Keratinocyte (primary cell): ENCODE measurements around the gene CUL2. TPM values are rescaled to one million over a fixed set of nuclear protein-coding genes. Genes with fewer than 3 reads are reported as not detected.

ENCODE experiments used
- DNase-seq: peaks from one replicate; pipeline ENCODE4 v3.0.0-alpha.2; 2011; ENCODE audit warnings: low read depth, missing footprints, low spot score
- FAIRE-seq: peaks from 2 replicates; lab custom pipeline; 2011; peaks lifted over from hg19 to GRCh38; lab: Jason Lieb, UNC
- H2AFZ ChIP-seq: 2 replicates; pipeline ENCODE4 v1.6.0; 2012; ENCODE audit warnings: low read length, control low read depth, inconsistent platforms; ENCODE audit not compliant: control insufficient read depth
- H3K27ac ChIP-seq: 2 replicates; pipeline ENCODE4 v1.5.1; 2011; ENCODE audit warnings: low read length; ENCODE audit not compliant: control insufficient read depth, insufficient read depth
- H3K27me3 ChIP-seq: 3 replicates; pipeline ENCODE4 v1.6.0; 2011; ENCODE audit warnings: low read length; ENCODE audit not compliant: control insufficient read depth, insufficient read depth; ENCODE audit errors: extremely low read depth
- H3K36me3 ChIP-seq, 2 experiments: 2 replicates in 1 of 2; 3 replicates in 1 of 2; pipeline ENCODE4 v1.5.1; 2011; ENCODE audit warnings: low read length in 2 of 2, mild to moderate bottlenecking in 1 of 2; ENCODE audit not compliant: control insufficient read depth in 2 of 2, insufficient read depth in 2 of 2; ENCODE audit errors: extremely low read depth in 1 of 2
- H3K4me1 ChIP-seq: 3 replicates; pipeline ENCODE4 v1.5.1; 2011; ENCODE audit warnings: low read length; ENCODE audit not compliant: control insufficient read depth, insufficient read depth; ENCODE audit errors: extremely low read depth
- H3K4me2 ChIP-seq: 3 replicates; pipeline ENCODE4 v1.6.0; 2011; ENCODE audit warnings: low read depth, low read length; ENCODE audit not compliant: control insufficient read depth, insufficient read depth; ENCODE audit errors: extremely low read depth
- H3K4me3 ChIP-seq, 3 experiments: fragments of 200-600 bp in 1 of 3; sonication (generic) in 1 of 3; 2 replicates in 2 of 3; 3 replicates in 1 of 3; pipeline ENCODE4 v1.5.1; 2011 to 2016; ENCODE audit warnings: low read length in 3 of 3, mild to moderate bottlenecking in 3 of 3, control low read depth in 2 of 3, inconsistent platforms in 1 of 3, low read depth in 1 of 3, mixed read lengths in 1 of 3, mixed run types in 1 of 3, moderate library complexity in 1 of 3; ENCODE audit not compliant: control insufficient read depth in 2 of 3, insufficient read depth in 2 of 3; ENCODE audit errors: extremely low read depth in 1 of 3
- H3K79me2 ChIP-seq: 2 replicates; pipeline ENCODE4 v1.6.0; 2012; ENCODE audit warnings: low read length; ENCODE audit not compliant: control insufficient read depth, insufficient read depth
- H3K9ac ChIP-seq: 3 replicates; pipeline ENCODE4 v1.6.0; 2011; ENCODE audit warnings: low read length; ENCODE audit not compliant: control insufficient read depth, insufficient read depth; ENCODE audit errors: extremely low read depth
- H3K9me1 ChIP-seq: 3 replicates; pipeline ENCODE4 v1.6.0; 2011; ENCODE audit warnings: low read length; ENCODE audit not compliant: control insufficient read depth, insufficient read depth; ENCODE audit errors: extremely low read depth
- H3K9me3 ChIP-seq: 2 replicates; pipeline ENCODE4 v1.5.1; 2012; ENCODE audit warnings: low read depth, low read length; ENCODE audit not compliant: control insufficient read depth
- H4K20me1 ChIP-seq: 3 replicates; pipeline ENCODE4 v1.6.0; 2011; ENCODE audit warnings: low read length; ENCODE audit not compliant: control insufficient read depth, insufficient read depth; ENCODE audit errors: extremely low read depth
- CTCF ChIP-seq, 3 experiments: IDR thresholded peaks in 1 of 3; conservative IDR thresholded peaks in 1 of 3; optimal IDR thresholded peaks in 1 of 3; 2 replicates in 2 of 3; 3 replicates in 1 of 3; pipeline versions ENCODE3 to v1.5.1; 2011; ENCODE audit warnings: low read length in 3 of 3, mild to moderate bottlenecking in 3 of 3, moderate library complexity in 2 of 3, control low read depth in 1 of 3, inconsistent platforms in 1 of 3; ENCODE audit not compliant: insufficient read depth in 2 of 3; ENCODE audit errors: extremely low read depth in 1 of 3
- EZH2 ChIP-seq: IDR thresholded peaks from one replicate; pipeline ENCODE4 v1.6.1; 2012; ENCODE audit warnings: inconsistent platforms, mild to moderate bottlenecking, low read length, moderate library complexity
- dilution Hi-C: fragments of 300-500 bp; cut with MboI; formaldehyde crosslinking; loops from one replicate; pipeline ENCODE4 v1.7.0; 2020; ENCODE audit warnings: low sequenced_read_pairs; ENCODE audit not compliant: extremely low pct_ligation_motif_present
- polyA plus RNA-seq, 5 experiments: library from polyadenylated mRNA; depleted of rRNA in 3 of 5; stranded (reverse) in 3 of 5; stranded (forward) in 1 of 5; unstranded in 1 of 5; fragments of >200 nt; gene quantifications; 1 replicate in 1 of 5; 2 replicates in 3 of 5; 3 replicates in 1 of 5; pipeline versions ENCODE4 v1.2.1 to v1.2.3, GENCODE V29; 2011 to 2012; ENCODE audit warnings: missing spikeins in 2 of 5, low read depth in 1 of 5, low replicate concordance in 1 of 5

Gene CUL2
- polyA plus RNA-seq, 1 donor (not counting 4 experiments of a cell fraction or from before 2014, with no cell fraction given): 39.7 TPM

- Histone ChIP-seq H3K79me2 (peaks cover 1% of the 10 kb centered on the region), H3K9ac (no peak overlapping the region), H3K4me2 (no peak overlapping the region), H3K9me1 (no peaks in the 10 kb centered on the region), H4K20me1 (no peaks in the 10 kb centered on the region), H3K36me3 (peaks cover 7 to 10% of the 10 kb centered on the region in 2 experiments), H3K27me3 (no peaks in the 10 kb centered on the region), H3K27ac (no peak overlapping the region), H3K9me3 (no peaks in the 10 kb centered on the region), H3K4me3 (no peak overlapping the region), H3K4me1 (peaks cover 5% of the 10 kb centered on the region), H2AFZ (no peak overlapping the region)
- TF ChIP-seq CTCF (optimal IDR thresholded peaks at IDR 0.05 in 1 of 3, IDR thresholded peaks at IDR 0.05 in 1 of 3, conservative IDR thresholded peaks at IDR 0.05 in 1 of 3; ENCODE audit: extremely low read depth in 1 of 3, insufficient read depth in 2 of 3, low read length in 3 of 3) (no peak), EZH2 (no peak)
- dilution Hi-C loops: no loop called here
- no peak for FAIRE-seq
- no peak for DNase-seq
These were observed 32.0 kb downstream of the CUL2 start for GRCh38 chr10:35058134-35058533.

- H3K4me3 ChIP-seq: no peak overlapping the region
- TF ChIP-seq EZH2 (no peak), CTCF (optimal IDR thresholded peaks at IDR 0.05 in 1 of 3, IDR thresholded peaks at IDR 0.05 in 1 of 3, conservative IDR thresholded peaks at IDR 0.05 in 1 of 3; ENCODE audit: extremely low read depth in 1 of 3, insufficient read depth in 2 of 3, low read length in 3 of 3) (no peak)
- no peaks in the 10 kb centered on the region for H3K27me3 ChIP-seq
- DNase-seq: no peak
- H3K4me2 ChIP-seq: no peak overlapping the region
- H3K27ac ChIP-seq: no peak overlapping the region
- H2AFZ ChIP-seq: no peak overlapping the region
- H3K79me2 ChIP-seq: peaks cover 1% of the 10 kb centered on the region
- H3K9ac ChIP-seq: no peak overlapping the region
- H3K36me3 ChIP-seq: peaks cover 7 to 8% of the 10 kb centered on the region in 2 experiments
- H3K9me1 ChIP-seq: no peaks in the 10 kb centered on the region
- dilution Hi-C loops: no loop called here
- no peaks in the 10 kb centered on the region for H3K9me3 ChIP-seq
- H3K4me1 ChIP-seq: peaks cover 5% of the 10 kb centered on the region
- H4K20me1 ChIP-seq: no peaks in the 10 kb centered on the region
- FAIRE-seq: no peak
These were observed 33.5 kb downstream of the CUL2 start for GRCh38 chr10:35056686-35057085.
